GM19238 (cell line): ENCODE data around the gene TCN2.
"Not testable (repeated sequence)": the region's sequence is repeated elsewhere in the genome, so short reads cannot be mapped to it uniquely, and the experiment has no call there.

Experiments used
- DNase-seq: peaks from one replicate; pipeline ENCODE4 v3.0.0; 2011; ENCODE audit warnings: low spot score; ENCODE audit not compliant: insufficient read length

Gene TCN2

DNA sequence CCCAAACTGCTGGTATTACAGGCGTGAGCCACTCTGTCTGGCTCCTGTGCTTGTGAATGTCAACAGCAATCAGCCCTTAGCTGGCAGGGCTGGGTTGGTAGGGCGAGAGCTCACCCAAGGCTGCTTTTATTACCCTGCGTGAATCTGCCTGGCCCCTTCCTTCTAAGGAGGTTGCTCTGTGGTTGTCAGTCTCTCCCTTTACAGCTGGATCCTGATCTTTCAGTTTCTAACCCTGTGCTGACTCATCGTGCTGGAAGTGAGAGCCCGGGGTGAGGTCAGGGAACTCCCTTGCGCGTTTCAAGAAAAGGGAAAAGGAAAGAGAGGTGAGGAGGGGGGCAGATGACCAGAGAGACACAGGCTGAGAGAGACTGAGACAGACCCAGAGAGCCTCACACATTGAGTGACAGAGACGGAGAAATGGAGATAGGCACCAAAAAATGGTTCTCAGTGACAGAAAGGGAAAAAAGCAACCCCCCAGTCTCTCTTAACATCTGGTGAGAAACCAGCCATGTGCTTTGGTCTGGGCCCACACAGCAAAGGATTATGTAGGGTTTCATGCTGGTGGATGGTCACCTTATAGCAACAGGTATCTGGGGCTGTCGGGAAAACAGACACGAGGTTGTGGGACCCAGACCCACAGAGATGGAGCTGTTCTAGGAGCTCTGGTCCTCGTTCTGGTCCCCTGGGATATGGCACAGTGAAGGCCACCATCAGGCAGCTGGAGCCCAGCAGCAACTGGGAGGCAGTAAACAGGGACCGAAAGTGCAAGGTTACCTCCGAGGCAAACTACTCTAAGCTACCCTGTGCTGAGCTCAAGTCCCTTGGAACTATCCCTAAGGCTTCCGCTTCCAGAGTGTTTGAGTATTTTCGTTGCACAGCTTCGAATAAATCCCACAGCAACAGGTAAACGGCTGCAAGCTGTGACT, 2.5 kb downstream of the TCN2 start:
- peak; percentile 63 for DNase-seq

GRCh38 chr22:30610299-30610698, 3.3 kb downstream of the TCN2 start:
- DNase-seq = no peak

- DNase-seq = no peak
These were observed 4.2 kb downstream of the TCN2 start for GRCh38 chr22:30611197-30611596.

GRCh38 chr22:30612789-30613188, 5.8 kb downstream of the TCN2 start:
- no peak for DNase-seq

- no peak for DNase-seq
These were observed 7.3 kb downstream of the TCN2 start for GRCh38 chr22:30614268-30614667.

DNA sequence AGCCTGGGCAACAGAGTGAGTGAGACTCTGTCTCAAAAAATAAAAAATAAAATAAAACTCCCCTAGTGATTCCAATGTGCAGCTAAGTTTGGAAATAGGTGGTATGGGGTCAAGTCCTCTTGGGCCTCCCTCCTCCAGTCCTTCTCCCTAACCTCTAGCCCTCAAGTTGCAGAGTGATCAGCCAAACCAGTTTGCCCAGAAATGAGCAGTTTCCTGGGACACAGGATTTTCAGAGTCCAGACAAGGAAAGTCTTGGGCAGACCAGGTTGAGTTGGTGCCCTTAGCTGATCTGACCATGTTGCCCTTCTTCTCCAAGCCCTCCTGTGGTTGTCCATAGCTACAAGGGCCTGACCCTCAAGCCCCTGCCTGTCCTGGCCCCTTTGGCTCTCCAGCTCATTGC, 7.9 kb downstream of the TCN2 start:
- DNase-seq = no peak

- no peak for DNase-seq
These were observed 8.6 kb downstream of the TCN2 start for GRCh38 chr22:30615543-30615954.

DNA sequence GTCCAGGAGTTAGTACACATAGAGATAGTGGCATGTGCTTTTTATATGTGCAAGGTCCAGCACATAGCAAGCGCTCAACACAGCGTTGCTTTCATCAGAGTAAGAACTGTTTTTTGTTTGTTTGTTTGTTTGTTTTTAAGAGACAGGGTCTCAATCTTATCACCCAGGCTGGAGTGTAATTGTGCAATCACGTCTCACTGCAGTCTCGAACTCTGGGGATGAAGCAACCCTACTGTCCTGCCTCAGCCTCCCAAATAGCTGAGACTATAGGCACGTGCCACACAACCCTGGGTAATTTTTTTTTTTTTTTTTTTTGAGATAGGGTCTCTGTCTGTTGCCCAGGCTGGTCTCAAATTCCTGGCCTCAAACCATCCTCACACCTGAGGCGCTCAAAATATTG, 10.8 kb downstream of the TCN2 start:
- no peak for DNase-seq

DNA sequence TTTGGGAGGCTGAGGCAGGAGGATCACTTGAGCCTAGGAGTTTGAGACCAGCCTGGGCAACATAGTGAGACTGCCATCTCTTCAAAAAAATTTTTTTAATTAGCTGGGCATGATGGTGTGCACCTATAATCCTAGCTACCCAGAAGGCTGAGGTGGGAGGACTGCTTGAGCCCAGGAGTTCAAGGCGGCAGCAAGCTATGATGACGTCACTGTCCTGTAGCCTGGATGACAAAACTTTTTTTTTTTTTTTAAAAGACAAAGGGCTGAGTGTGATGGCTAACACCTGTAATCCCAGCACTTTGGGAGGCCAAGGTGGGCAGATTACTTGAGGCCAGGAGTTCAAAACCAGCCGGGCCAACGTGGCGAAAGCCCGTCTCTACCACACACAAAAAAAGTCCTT, 12.9 kb downstream of the TCN2 start:
- not testable (repeated sequence) for DNase-seq

- DNase-seq = no peak
These were observed 19.4 kb downstream of the TCN2 start for GRCh38 chr22:30626413-30626812.

GRCh38 chr22:30627471-30627870, 20.5 kb downstream of the TCN2 start:
- DNase-seq = no peak

DNA sequence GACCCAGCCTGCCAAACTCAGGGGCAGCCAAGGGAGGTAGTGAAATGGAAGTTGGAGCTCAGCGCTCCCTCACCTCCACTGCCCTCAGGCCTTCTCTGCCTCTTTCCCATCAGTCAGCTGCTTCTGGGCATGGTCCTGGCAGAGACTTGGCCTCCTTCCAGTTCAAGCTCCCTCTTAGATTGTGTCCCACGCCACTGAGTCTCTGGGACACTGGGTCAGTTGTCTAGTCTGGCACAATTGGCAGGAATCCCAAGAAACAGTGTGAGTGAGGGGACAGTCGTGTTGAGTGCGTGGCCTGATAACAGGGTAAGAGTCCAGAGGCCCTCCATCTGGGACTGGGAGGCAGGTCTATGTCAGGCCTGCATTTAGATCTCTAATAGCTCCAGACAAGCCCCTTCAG, 21.5 kb downstream of the TCN2 start:
- no peak for DNase-seq

DNA sequence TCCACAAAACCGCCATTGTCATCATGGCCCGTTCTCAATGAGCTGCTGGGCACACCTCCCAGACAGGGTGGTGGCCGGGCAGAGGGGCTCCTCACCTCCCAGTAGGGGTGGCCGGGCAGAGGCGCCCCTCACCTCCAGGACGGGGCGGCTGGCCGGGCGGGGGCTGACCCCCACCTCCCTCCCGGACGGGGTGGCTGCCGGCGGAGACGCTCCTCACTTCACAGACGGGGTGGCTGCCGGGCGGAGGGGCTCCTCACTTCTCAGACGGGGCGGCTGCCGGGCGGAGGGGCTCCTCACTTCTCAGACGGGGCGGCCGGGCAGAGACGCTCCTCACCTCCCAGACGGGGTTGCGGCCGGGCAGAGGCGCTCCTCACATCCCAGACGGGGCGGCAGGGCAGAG, 24.5 kb downstream of the TCN2 start:
- not testable (repeated sequence) for DNase-seq

- peak; percentile 93 for DNase-seq
These were observed 27.7 kb downstream of the TCN2 start for GRCh38 chr22:30634471-30635233.

- peak; percentile 90 for DNase-seq
These were observed 28.6 kb downstream of the TCN2 start, which contains the start of gene SLC35E4 for GRCh38 chr22:30635273-30636225. Gene SLC35E4, plus strand, starts transcription at chr22:30635781. Its CDS starts 670 bp downstream, at chr22:30636451.

GRCh38 chr22:30636226-30637077, 29.5 kb downstream of the TCN2 start:
- DNase-seq = no peak

DNA sequence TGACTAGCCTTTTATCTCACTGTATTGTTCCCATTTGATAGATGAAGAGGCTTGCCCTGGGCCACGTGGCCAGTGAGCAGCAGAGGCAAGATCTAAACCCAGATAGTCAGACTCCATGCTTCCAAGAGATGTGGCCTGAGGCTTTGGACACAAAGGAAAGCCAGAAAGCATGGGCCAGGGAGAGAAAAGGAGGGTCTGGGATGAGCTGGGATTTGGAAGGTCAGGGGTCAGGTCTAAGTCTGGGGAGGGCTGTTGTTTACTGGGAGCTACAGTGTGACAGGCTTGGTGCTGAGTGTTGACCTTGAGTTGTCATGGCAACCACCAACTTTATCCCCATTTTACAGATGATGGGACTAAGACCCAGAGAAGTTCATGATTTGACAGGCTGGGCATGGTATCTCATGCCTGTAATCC, 30.7 kb downstream of the TCN2 start:
- no peak for DNase-seq

- no peak for DNase-seq
These were observed 33.4 kb downstream of the TCN2 start for GRCh38 chr22:30640361-30640760.

DNA sequence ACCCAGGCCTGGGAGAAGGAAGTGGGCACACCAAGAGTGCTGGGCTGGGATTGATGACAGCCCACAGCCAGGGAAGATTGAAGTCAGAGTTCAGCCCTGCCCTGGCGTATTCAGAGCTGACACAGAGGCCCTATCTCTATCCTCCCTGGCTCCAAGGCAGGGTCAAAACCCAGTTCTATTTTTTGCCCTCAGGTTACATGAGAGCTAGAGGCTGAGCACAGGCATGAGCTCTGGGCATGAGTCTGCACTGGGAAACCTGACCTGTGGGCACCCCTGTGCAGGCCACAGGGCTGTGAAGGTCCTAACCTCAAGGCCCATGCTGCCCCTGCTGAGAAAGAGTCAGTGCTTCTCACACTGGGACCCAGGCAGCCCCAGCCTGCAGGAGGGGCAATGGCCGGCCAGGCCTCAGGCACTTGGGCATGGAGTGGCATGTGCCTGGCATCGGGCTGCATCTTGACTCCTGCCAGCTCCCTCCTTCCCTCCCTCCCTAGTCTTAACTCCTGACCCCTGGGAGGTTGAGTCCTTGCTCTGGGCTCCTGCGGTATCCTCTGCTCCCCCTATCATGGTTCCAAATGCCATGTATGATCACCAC, 34.0 kb downstream of the TCN2 start:
- no peak for DNase-seq
